Measurements from ENCODE around the gene FAM72A.
"Not testable (repeated sequence)": the region's sequence is repeated elsewhere in the genome, so short reads cannot be mapped to it uniquely, and the experiment has no call there.

Gene FAM72A

GRCh38 chr1:206202789-206203363 is at the start of gene FAM72A:
Gene FAM72A (minus strand): TSS chr1:206202839. CDS start chr1:206202025, 814 bp downstream.
- H3K36me3 ChIP-seq (ENCODE audit: control insufficient read depth, insufficient read depth, low read length); H3K9me3 ChIP-seq (ENCODE audit: control insufficient read depth, low read length); H3K4me1 ChIP-seq (ENCODE audit: control insufficient read depth, insufficient read depth, low read length); H3K4me3 ChIP-seq (ENCODE audit: low read length); H3K9ac ChIP-seq (ENCODE audit: low read length); H3K27me3 ChIP-seq (ENCODE audit: control insufficient read depth, insufficient read depth, low read length): not testable (repeated sequence)

GRCh38 chr1:206250953-206251681 is 48.5 kb upstream of the FAM72A start:
- not testable (repeated sequence) for H3K4me3 ChIP-seq (ENCODE audit: low read length); H3K36me3 ChIP-seq (ENCODE audit: control insufficient read depth, insufficient read depth, low read length); H3K9me3 ChIP-seq (ENCODE audit: control insufficient read depth, low read length); H3K9ac ChIP-seq (ENCODE audit: low read length); H3K27me3 ChIP-seq (ENCODE audit: control insufficient read depth, insufficient read depth, low read length); H3K4me1 ChIP-seq (ENCODE audit: control insufficient read depth, insufficient read depth, low read length)

- not testable (repeated sequence) for H3K4me3 ChIP-seq (ENCODE audit: low read length); H3K4me1 ChIP-seq (ENCODE audit: control insufficient read depth, insufficient read depth, low read length); H3K9ac ChIP-seq (ENCODE audit: low read length); H3K9me3 ChIP-seq (ENCODE audit: control insufficient read depth, low read length); H3K36me3 ChIP-seq (ENCODE audit: control insufficient read depth, insufficient read depth, low read length); H3K27me3 ChIP-seq (ENCODE audit: control insufficient read depth, insufficient read depth, low read length)
Measured at GRCh38 chr1:206246129-206246886, 43.7 kb upstream of the FAM72A start.

- H3K4me1 ChIP-seq (ENCODE audit: control insufficient read depth, insufficient read depth, low read length); H3K9me3 ChIP-seq (ENCODE audit: control insufficient read depth, low read length); H3K4me3 ChIP-seq (ENCODE audit: low read length); H3K27me3 ChIP-seq (ENCODE audit: control insufficient read depth, insufficient read depth, low read length); H3K36me3 ChIP-seq (ENCODE audit: control insufficient read depth, insufficient read depth, low read length); H3K9ac ChIP-seq (ENCODE audit: low read length): not testable (repeated sequence)
Measured at GRCh38 chr1:206245479-206245878, 42.8 kb upstream of the FAM72A start.

GRCh38 chr1:206243335-206243734 is 40.7 kb upstream of the FAM72A start:
- not testable (repeated sequence) for H3K4me1 ChIP-seq (ENCODE audit: control insufficient read depth, insufficient read depth, low read length); H3K36me3 ChIP-seq (ENCODE audit: control insufficient read depth, insufficient read depth, low read length); H3K4me3 ChIP-seq (ENCODE audit: low read length); H3K9ac ChIP-seq (ENCODE audit: low read length); H3K27me3 ChIP-seq (ENCODE audit: control insufficient read depth, insufficient read depth, low read length); H3K9me3 ChIP-seq (ENCODE audit: control insufficient read depth, low read length)

- H3K4me1 ChIP-seq (ENCODE audit: control insufficient read depth, insufficient read depth, low read length); H3K9me3 ChIP-seq (ENCODE audit: control insufficient read depth, low read length); H3K27me3 ChIP-seq (ENCODE audit: control insufficient read depth, insufficient read depth, low read length): not testable (repeated sequence)
Measured at GRCh38 chr1:206240288-206240687, 37.6 kb upstream of the FAM72A start.

GRCh38 chr1:206235190-206235589 is 32.6 kb upstream of the FAM72A start:
- not testable (repeated sequence) for H3K27me3 ChIP-seq (ENCODE audit: control insufficient read depth, insufficient read depth, low read length); H3K4me3 ChIP-seq (ENCODE audit: low read length); H3K36me3 ChIP-seq (ENCODE audit: control insufficient read depth, insufficient read depth, low read length); H3K4me1 ChIP-seq (ENCODE audit: control insufficient read depth, insufficient read depth, low read length); H3K9me3 ChIP-seq (ENCODE audit: control insufficient read depth, low read length); H3K9ac ChIP-seq (ENCODE audit: low read length)

More at GRCh38 chr1:206240288-206240687, 37.6 kb upstream of the FAM72A start:
- H3K36me3 ChIP-seq (ENCODE audit: control insufficient read depth, insufficient read depth, low read length); H3K4me3 ChIP-seq (ENCODE audit: low read length); H3K9ac ChIP-seq (ENCODE audit: low read length): not testable (repeated sequence)

GRCh38 chr1:206234189-206234916 is 31.7 kb upstream of the FAM72A start:
- H3K4me1 ChIP-seq (ENCODE audit: control insufficient read depth, insufficient read depth, low read length) = not testable (repeated sequence)

GRCh38 chr1:206232970-206233645 is 30.5 kb upstream of the FAM72A start:
- H3K27me3 ChIP-seq (ENCODE audit: control insufficient read depth, insufficient read depth, low read length); H3K9me3 ChIP-seq (ENCODE audit: control insufficient read depth, low read length); H3K4me3 ChIP-seq (ENCODE audit: low read length); H3K36me3 ChIP-seq (ENCODE audit: control insufficient read depth, insufficient read depth, low read length); H3K9ac ChIP-seq (ENCODE audit: low read length); H3K4me1 ChIP-seq (ENCODE audit: control insufficient read depth, insufficient read depth, low read length): not testable (repeated sequence)

More at GRCh38 chr1:206234189-206234916, 31.7 kb upstream of the FAM72A start:
- H3K4me3 ChIP-seq (ENCODE audit: low read length); H3K9ac ChIP-seq (ENCODE audit: low read length); H3K9me3 ChIP-seq (ENCODE audit: control insufficient read depth, low read length); H3K27me3 ChIP-seq (ENCODE audit: control insufficient read depth, insufficient read depth, low read length); H3K36me3 ChIP-seq (ENCODE audit: control insufficient read depth, insufficient read depth, low read length): not testable (repeated sequence)

- not testable (repeated sequence) for H3K36me3 ChIP-seq (ENCODE audit: control insufficient read depth, insufficient read depth, low read length); H3K9ac ChIP-seq (ENCODE audit: low read length); H3K4me1 ChIP-seq (ENCODE audit: control insufficient read depth, insufficient read depth, low read length); H3K4me3 ChIP-seq (ENCODE audit: low read length); H3K9me3 ChIP-seq (ENCODE audit: control insufficient read depth, low read length); H3K27me3 ChIP-seq (ENCODE audit: control insufficient read depth, insufficient read depth, low read length)
Measured at GRCh38 chr1:206231989-206232388, 29.4 kb upstream of the FAM72A start.

- not testable (repeated sequence) for H3K36me3 ChIP-seq (ENCODE audit: control insufficient read depth, insufficient read depth, low read length); H3K27me3 ChIP-seq (ENCODE audit: control insufficient read depth, insufficient read depth, low read length); H3K4me3 ChIP-seq (ENCODE audit: low read length); H3K4me1 ChIP-seq (ENCODE audit: control insufficient read depth, insufficient read depth, low read length); H3K9ac ChIP-seq (ENCODE audit: low read length); H3K9me3 ChIP-seq (ENCODE audit: control insufficient read depth, low read length)
Measured at GRCh38 chr1:206229286-206229685, 26.6 kb upstream of the FAM72A start.
